Upper lobe of right lung (tissue), 1 donor: Measurements from ENCODE around the gene KNL1. TPM values are rescaled to one million over a fixed set of nuclear protein-coding genes. Genes with fewer than 3 reads are reported as not detected.
"Not testable (repeated sequence)": the region's sequence is repeated elsewhere in the genome, so short reads cannot be mapped to it uniquely, and the experiment has no call there.

Experiments used
- ATAC-seq: fragments of 200-7000 bp; cut with Tn5 transposase; one replicate; pipeline ENCODE4 v1.9.1; 2020; ENCODE audit warnings: mild to moderate bottlenecking, moderate library complexity
- DNase-seq: peaks from one replicate; pipeline ENCODE4 v3.0.0-alpha.2; 2020
- H3K27ac ChIP-seq: fragments of 200-600 bp; one replicate; pipeline ENCODE4 v1.8.0; 2022
- H3K27me3 ChIP-seq: fragments of 200-600 bp; one replicate; pipeline ENCODE4 v1.8.0; 2022; ENCODE audit warnings: mild to moderate bottlenecking
- H3K36me3 ChIP-seq: fragments of 200-600 bp; one replicate; pipeline ENCODE4 v1.8.0; 2022
- H3K4me1 ChIP-seq: fragments of 200-600 bp; one replicate; pipeline ENCODE4 v1.8.0; 2022
- H3K4me3 ChIP-seq: fragments of 200-600 bp; one replicate; pipeline ENCODE4 v1.8.0; 2022; ENCODE audit warnings: mild to moderate bottlenecking
- H3K9me3 ChIP-seq: fragments of 200-600 bp; one replicate; pipeline ENCODE4 v1.8.0; 2022
- CTCF ChIP-seq: fragments of 200-600 bp; IDR thresholded peaks from one replicate; pipeline ENCODE4 v1.8.0; 2022; ENCODE audit warnings: antibody characterized with exemption
- intact Hi-C: fragments of 100-400 bp; cut with DNase I; formaldehyde crosslinking; loops from one replicate; pipeline ENCODE4 v1.11.0; 2022
- total RNA-seq: library from RNA; stranded (reverse); fragmentation: NEBNext Ultra II Directional; extraction: Animal tissue kit (Norgen Biotek cat#: 25700); gene quantifications from one replicate; pipeline ENCODE4 v1.2.1, GENCODE V29; 2021
- donor health status: DM: no; HTN: yes; CAD: no; lungs with severe emphysema.

The KNL1 gene
- total RNA-seq, 1 donor from 2014 or later, result 0.61 TPM

DNA sequence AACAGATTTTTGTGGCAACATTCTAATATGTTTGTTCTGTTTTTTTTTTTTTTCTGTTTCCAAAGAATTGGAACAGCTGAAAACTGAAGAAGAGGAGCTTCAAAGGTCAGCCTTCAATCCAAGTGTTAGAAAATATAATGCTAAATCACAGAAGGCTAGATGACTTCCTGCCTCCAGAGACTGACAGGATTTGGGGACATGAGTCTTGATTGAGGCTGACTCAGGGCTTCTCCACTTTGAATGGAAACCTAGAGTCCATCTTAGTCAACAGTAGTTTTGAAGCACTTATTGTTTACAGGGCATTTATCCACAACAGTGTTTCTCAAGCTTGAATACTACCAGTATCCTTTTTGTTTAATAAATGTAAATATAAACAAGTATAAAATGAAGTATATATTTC is 56.4 kb downstream of the KNL1 start:
- intact Hi-C loops, result no loop called here
- H3K4me3 ChIP-seq, result no peak overlapping the region

DNA sequence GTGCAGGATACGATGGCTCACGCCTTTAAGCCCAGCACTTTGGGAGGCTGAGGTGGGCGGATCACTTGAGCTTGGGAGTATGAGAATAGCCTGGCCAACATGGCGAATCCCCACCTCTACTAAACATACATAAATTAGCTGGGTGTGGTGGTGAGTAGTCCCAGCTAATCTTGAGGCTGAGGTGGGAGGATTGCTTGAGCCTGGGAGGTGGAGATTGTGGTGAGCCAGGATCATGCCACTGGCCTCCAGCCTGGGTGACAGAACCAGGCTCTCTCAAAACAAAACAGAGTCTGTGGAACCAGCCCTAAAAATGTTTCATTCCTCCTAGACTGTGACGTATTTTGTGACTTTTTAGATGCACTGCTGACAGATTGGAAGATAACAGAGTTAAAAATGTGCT is 66.6 kb downstream of the KNL1 start:
- TF ChIP-seq CTCF, result no peak
- DNase-seq, result no peak
- Histone ChIP-seq H3K4me3 (no peak overlapping the region), H3K4me1 (no peaks in the 10 kb centered on the region), H3K27ac (no peak overlapping the region), H3K9me3 (no peaks in the 10 kb centered on the region), H3K36me3 (no peaks in the 10 kb centered on the region), H3K27me3 (no peaks in the 10 kb centered on the region)
- no peak for ATAC-seq
- intact Hi-C loops, result no loop called here

More for the DNA sequence above, 56.4 kb downstream of the KNL1 start:
- H3K4me1 ChIP-seq, result no peaks in the 10 kb centered on the region
- TF ChIP-seq CTCF, result no peak
- H3K36me3 ChIP-seq, result no peaks in the 10 kb centered on the region
- H3K27ac ChIP-seq, result no peak overlapping the region
- no peaks in the 10 kb centered on the region for H3K27me3 ChIP-seq
- DNase-seq (no peak), ATAC-seq (no peak)
- H3K9me3 ChIP-seq, result no peaks in the 10 kb centered on the region

GRCh38 chr15:40664909-40665308 is 70.9 kb downstream of the KNL1 start:
- no peak for TF ChIP-seq CTCF
- Histone ChIP-seq H3K4me3 (no peak overlapping the region), H3K27ac (no peak overlapping the region), H3K4me1 (no peaks in the 10 kb centered on the region), H3K9me3 (no peaks in the 10 kb centered on the region), H3K36me3 (no peaks in the 10 kb centered on the region), H3K27me3 (no peaks in the 10 kb centered on the region)
- ATAC-seq (no peak), DNase-seq (no peak)
- intact Hi-C loops, result no loop called here

DNA sequence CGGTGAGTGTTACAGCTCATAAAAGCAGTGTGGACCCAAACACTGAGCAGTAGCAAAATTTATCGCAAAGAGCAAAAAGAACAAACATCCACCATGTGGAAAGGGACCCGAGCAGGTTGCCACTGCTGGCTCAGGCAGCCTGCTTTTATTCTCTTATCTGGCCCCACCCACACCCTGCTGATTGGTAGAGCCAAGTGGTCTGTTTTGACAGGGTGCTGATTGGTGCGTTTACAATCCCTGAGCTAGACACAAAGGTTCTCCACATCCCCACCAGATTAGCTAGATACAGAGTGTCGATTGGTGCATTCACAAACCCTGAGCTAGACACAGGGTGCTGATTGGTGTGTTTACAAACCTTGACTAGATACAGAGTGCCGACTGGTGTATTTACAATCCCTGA is 82.2 kb downstream of the KNL1 start:
- H3K27me3 ChIP-seq, H3K4me3 ChIP-seq, DNase-seq, H3K27ac ChIP-seq, H3K4me1 ChIP-seq, H3K9me3 ChIP-seq, H3K36me3 ChIP-seq, ATAC-seq, intact Hi-C loops: not testable (repeated sequence)

DNA sequence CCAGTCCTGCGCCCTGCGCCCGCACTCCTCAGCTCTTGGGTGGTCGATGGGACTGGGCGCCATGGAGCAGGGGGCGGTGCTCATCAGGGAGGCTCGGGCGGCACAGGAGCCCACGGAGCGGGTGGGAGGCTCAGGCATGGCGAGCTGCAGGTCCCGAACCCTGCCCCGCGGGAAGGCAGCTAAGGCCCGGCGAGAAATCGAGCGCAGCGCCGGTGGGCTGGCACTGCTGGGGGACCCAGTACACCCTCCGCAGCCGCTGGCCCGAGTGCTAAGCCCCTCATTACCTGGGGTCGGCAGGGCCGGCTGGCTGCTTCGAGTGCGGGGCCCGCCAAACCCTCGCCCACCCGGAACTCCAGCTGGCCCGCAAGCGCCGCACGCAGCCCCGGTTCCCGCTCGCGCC is 82.9 kb downstream of the KNL1 start:
- H3K27ac ChIP-seq, ATAC-seq, H3K9me3 ChIP-seq, H3K27me3 ChIP-seq, H3K36me3 ChIP-seq, DNase-seq, H3K4me3 ChIP-seq, H3K4me1 ChIP-seq, intact Hi-C loops: not testable (repeated sequence)

GRCh38 chr15:40680151-40680550 is 86.1 kb downstream of the KNL1 start:
- DNase-seq (no peak), ATAC-seq (no peak)
- intact Hi-C loops, result no loop called here
- no peaks in the 10 kb centered on the region for H3K27me3 ChIP-seq
- TF ChIP-seq CTCF, result no peak
- no peak overlapping the region for H3K4me3 ChIP-seq
- H3K36me3 ChIP-seq, result no peaks in the 10 kb centered on the region
- no peak overlapping the region for H3K27ac ChIP-seq
- H3K4me1 ChIP-seq, result no peaks in the 10 kb centered on the region
- no peaks in the 10 kb centered on the region for H3K9me3 ChIP-seq

DNA sequence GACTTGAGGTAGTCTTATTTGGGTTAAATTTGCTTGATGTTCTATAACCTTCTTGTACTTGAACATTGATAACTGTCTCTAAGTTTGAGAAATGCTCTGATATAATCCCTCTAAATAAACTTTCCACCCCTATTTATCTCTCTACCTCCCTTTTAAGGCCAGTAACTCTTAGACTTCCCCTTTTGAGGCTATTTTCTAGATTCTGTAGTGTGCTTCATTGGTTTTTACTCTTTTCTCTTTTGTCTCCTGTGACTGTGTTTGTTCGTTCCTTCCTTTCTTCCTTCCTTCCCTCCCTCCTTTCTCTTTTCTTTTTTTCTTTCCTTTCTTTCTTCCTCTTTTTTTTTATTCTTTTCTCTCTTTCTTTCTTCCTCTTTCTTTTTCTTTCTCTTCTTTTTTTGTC is 86.9 kb downstream of the KNL1 start:
- DNase-seq, H3K4me1 ChIP-seq, ATAC-seq, H3K36me3 ChIP-seq, H3K4me3 ChIP-seq, H3K27ac ChIP-seq, intact Hi-C loops, H3K9me3 ChIP-seq, H3K27me3 ChIP-seq: not testable (repeated sequence)
